GM12878 (cell line): ENCODE data around the gene XRN2. TPM values are rescaled to one million over a fixed set of nuclear protein-coding genes. Genes with fewer than 3 reads are reported as not detected.

ENCODE experiments used
- ATAC-seq: fragments of 200-7000 bp; cut with Tn5 transposase; 3 replicates; pipeline ENCODE4 v1.9.1; 2020; ENCODE audit warnings: mild to moderate bottlenecking, moderate library complexity
- BruUV-seq: library from RNA; stranded (reverse); fragments of 400-500 nt; replicated peaks from 2 replicates; lab custom pipeline; 2021; lab: Mats Ljungman, UMichigan
- CTCF ChIA-PET: fragments of 300-600 bp; sonication (Branson Sonifier 250); formaldehyde crosslinking; extraction: SDS; loops from one replicate; lab custom pipeline; 2021; ENCODE audit warnings: inconsistent platforms; lab: Yijun Ruan, JAX
- POLR2A ChIA-PET: fragments of 350-600 bp; formaldehyde crosslinking; extraction: SDS; loops from one replicate; lab custom pipeline; 2021; ENCODE audit warnings: inconsistent platforms; lab: Charles Lee
- RAD21 ChIA-PET: fragments of 300-600 bp; sonication (Branson Sonifier 250); formaldehyde crosslinking; loops from one replicate; lab custom pipeline; 2023; ENCODE audit warnings: antibody characterized with exemption; ENCODE audit not compliant: unreplicated experiment; lab: Charles Lee
- SMC1A ChIA-PET: fragments of 300-600 bp; sonication (Branson Sonifier 250); formaldehyde crosslinking; loops from one replicate; lab custom pipeline; 2023; ENCODE audit not compliant: unreplicated experiment, uncharacterized antibody; lab: Charles Lee
- DNase-seq: peaks from one replicate; pipeline ENCODE4 v3.0.0-alpha.2; 2011; ENCODE audit warnings: low read depth, low spot score
- FAIRE-seq: peaks from 3 replicates; lab custom pipeline; 2011; peaks lifted over from hg19 to GRCh38; lab: Jason Lieb, UNC
- H2AFZ ChIP-seq: 2 replicates; pipeline ENCODE4 v1.6.0; 2011; ENCODE audit warnings: low read depth, low read length, control low read depth; ENCODE audit not compliant: control insufficient read depth
- H3K27ac ChIP-seq: 2 replicates; pipeline ENCODE4 v1.5.1; 2011; ENCODE audit warnings: control low read depth; ENCODE audit not compliant: control insufficient read depth, insufficient read depth
- H3K27me3 ChIP-seq, 2 experiments: replicated peaks in 1 of 2; 2 replicates each; pipeline versions ENCODE4 v1.6.0 to v1.6.1; 2011; ENCODE audit warnings: low read length in 1 of 2; ENCODE audit not compliant: control insufficient read depth in 2 of 2, insufficient read depth in 2 of 2
- H3K36me3 ChIP-seq, 2 experiments: 2 replicates each; pipeline ENCODE4 v1.5.1; 2011; ENCODE audit warnings: low read length in 1 of 2; ENCODE audit not compliant: control insufficient read depth in 2 of 2, insufficient read depth in 2 of 2
- H3K4me1 ChIP-seq: 2 replicates; pipeline ENCODE4 v1.6.1; 2011; ENCODE audit warnings: mild to moderate bottlenecking, low read length, moderate library complexity, mixed read lengths; ENCODE audit not compliant: control insufficient read depth, insufficient read depth
- H3K4me2 ChIP-seq: 2 replicates; pipeline ENCODE4 v1.6.0; 2011; ENCODE audit warnings: control low read depth; ENCODE audit not compliant: control insufficient read depth, insufficient read depth
- H3K4me3 ChIP-seq: fragments of 200-600 bp; sonication (generic); 2 replicates; pipeline ENCODE4 v1.5.1; 2016
- H3K79me2 ChIP-seq: 2 replicates; pipeline ENCODE4 v1.6.0; 2011; ENCODE audit warnings: low read length; ENCODE audit not compliant: control insufficient read depth, insufficient read depth
- H3K9ac ChIP-seq: 2 replicates; pipeline ENCODE4 v1.8.0; 2011; ENCODE audit warnings: low read length, control low read depth, mixed read lengths; ENCODE audit not compliant: control insufficient read depth, insufficient read depth
- H3K9me3 ChIP-seq: replicated peaks from 3 replicates; pipeline ENCODE4 v1.5.1; 2011; ENCODE audit warnings: mild to moderate bottlenecking, low read length; ENCODE audit not compliant: control insufficient read depth, insufficient read depth
- H4K20me1 ChIP-seq: 2 replicates; pipeline ENCODE4 v1.6.0; 2011; ENCODE audit not compliant: control insufficient read depth, insufficient read depth
- BHLHE40 ChIP-seq, 2 experiments: fragments of 450-650 bp in 1 of 2; IDR thresholded peaks; 2 replicates each; pipeline ENCODE4 v1.6.1; 2011 to 2017; ENCODE audit warnings: low read depth in 2 of 2, borderline replicate concordance in 1 of 2, improper control_type of control experiment in 1 of 2, low read length in 1 of 2, mild to moderate bottlenecking in 1 of 2
- EP300 ChIP-seq, 2 experiments: fragments of 150-350 bp in 1 of 2; IDR thresholded peaks; 2 replicates each; pipeline ENCODE4 v1.6.1; 2011 to 2012; ENCODE audit warnings: low read depth in 2 of 2, low read length in 2 of 2, borderline replicate concordance in 1 of 2, improper control_type of control experiment in 1 of 2, inconsistent platforms in 1 of 2; ENCODE audit not compliant: control insufficient read depth in 1 of 2
- ESRRA ChIP-seq: IDR thresholded peaks from 2 replicates; pipeline ENCODE4 v1.6.1; 2012; ENCODE audit warnings: mild to moderate bottlenecking, low read length, improper control_type of control experiment
- NBN ChIP-seq: fragments of 450-650 bp; IDR thresholded peaks from 2 replicates; pipeline ENCODE4 v1.6.1; 2016
- SP1 ChIP-seq: IDR thresholded peaks from one replicate; pipeline ENCODE4 v1.6.1; 2011; ENCODE audit warnings: low read depth, low read length
- SRF ChIP-seq, 2 experiments: IDR thresholded peaks; 2 replicates each; pipeline ENCODE4 v1.6.1; 2011; ENCODE audit warnings: low read depth in 2 of 2, low read length in 2 of 2, mild to moderate bottlenecking in 1 of 2, moderate library complexity in 1 of 2
- STAT1 ChIP-seq: fragments of 450-650 bp; conservative IDR thresholded peaks from 2 replicates; pipeline ENCODE4 v1.6.1; 2014; ENCODE audit warnings: antibody characterized with exemption, mild to moderate bottlenecking
- WRNIP1 ChIP-seq: IDR thresholded peaks from 2 replicates; pipeline ENCODE4 v1.6.1; 2011; ENCODE audit warnings: low read depth, low read length, improper control_type of control experiment, borderline replicate concordance
- YBX1 ChIP-seq: fragments of 450-650 bp; IDR thresholded peaks from 2 replicates; pipeline ENCODE4 v1.6.1; 2016; ENCODE audit warnings: antibody characterized with exemption
- WGBS: methylation state at CpG from one replicate; pipeline ENCODE4 v1.1.6; 2016; ENCODE audit warnings: low lambda C conversion rate; ENCODE audit not compliant: insufficient replicate concordance, insufficient coverage; ENCODE audit errors: missing lambda C conversion rate; 5-methylcytosine and 5-hydroxymethylcytosine counted together
- in situ Hi-C: fragments of 300-500 bp; cut with MboI; formaldehyde crosslinking; loops from 9 replicates; pipeline ENCODE4 v1.14.3; 2018; ENCODE audit warnings: mixed read lengths
- intact Hi-C: fragments of 100-400 bp; cut with micrococcal nuclease; formaldehyde crosslinking; loops from one replicate; pipeline ENCODE4 v1.14.2; 2022; ENCODE audit not compliant: unreplicated experiment
- polyA plus RNA-seq, 11 experiments: library from polyadenylated mRNA; depleted of rRNA in 4 of 11; unstranded in 6 of 11; stranded (reverse) in 5 of 11; fragments of >200 nt; fragmentation: Nextera tagmentation in 4 of 11; fragmentation: Illumina TruSeq in 1 of 11; extraction: Ambion mirVana in 4 of 11; extraction: Trizol in 1 of 11; gene quantifications; 1 replicate in 1 of 11; 2 replicates in 10 of 11; pipeline versions ENCODE4 v1.2.1 to v1.2.3, GENCODE V29; 2011 to 2016; ENCODE audit warnings: inconsistent platforms in 2 of 11, missing spikeins in 2 of 11, low read depth in 1 of 11
- total RNA-seq, 4 experiments: library from RNA; depleted of rRNA in 3 of 4; stranded (reverse); fragments of >200 nt in 3 of 4; fragmentation: Illumina TruSeq in 1 of 4; extraction: Trizol in 1 of 4; gene quantifications; 2 replicates each; pipeline versions ENCODE4 v1.2.1 to v1.2.3, GENCODE V29; 2013 to 2021
- TF ChIP-seq, protein P1 (sequence below): IDR thresholded peaks from 2 replicates; pipeline ENCODE4 v1.6.1; 2012; ENCODE audit warnings: low read depth, low read length, improper control_type of control experiment
- TF ChIP-seq, protein P2 (sequence below): fragments of 450-650 bp; formaldehyde crosslinking; IDR thresholded peaks from 2 replicates; pipeline ENCODE4 v1.5.0; 2022; ENCODE audit warnings: mild to moderate bottlenecking, missing genetic modification characterization
- TF ChIP-seq, protein P3 (sequence below): fragments of 450-650 bp; IDR thresholded peaks from 2 replicates; pipeline ENCODE4 v1.6.1; 2017; ENCODE audit warnings: borderline replicate concordance

XRN2 gene
- total and polyA plus RNA-seq, 10 of the 15 experiments (the other 5 are each of a cell fraction or from before 2014, with no cell fraction given), result 59.7 to 97.8 (median 75.6) TPM

DNA sequence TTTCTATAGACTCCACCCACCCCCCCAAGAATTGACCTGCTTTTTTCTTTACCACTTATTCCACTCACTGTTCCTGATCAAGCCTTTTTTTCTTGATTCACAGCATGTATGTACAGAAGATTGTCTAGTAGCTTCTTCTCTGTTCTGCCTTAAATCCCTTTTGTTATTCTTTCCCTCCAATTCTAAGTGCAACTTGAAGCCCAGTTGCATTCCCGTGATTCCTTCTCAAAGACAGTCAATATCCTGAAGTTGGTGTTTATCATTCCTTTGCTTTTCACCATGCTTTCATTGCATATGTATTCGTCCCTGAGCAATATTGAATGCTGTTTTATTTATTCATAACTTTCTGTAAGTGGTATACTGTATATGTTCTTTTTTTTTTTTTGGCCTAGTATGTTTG is 21.0 kb downstream of the XRN2 start:
- Histone ChIP-seq H3K4me3 (no peak overlapping the region), H4K20me1 (no peaks in the 10 kb centered on the region; the same call in 1 of the 2 replicates), H3K9ac (no peak overlapping the region), H3K36me3 (peaks cover 0 to under 1% of the 10 kb centered on the region in 2 experiments; a peak in 2 of 4 replicates), H3K4me2 (no peak overlapping the region), H3K27me3 (no peaks in the 10 kb centered on the region), H3K79me2 (peaks cover 64% of the 10 kb centered on the region), H3K9me3 (peaks cover 4% of the 10 kb centered on the region), H2AFZ (no peak overlapping the region), H3K27ac (no peak overlapping the region), H3K4me1 (no peaks in the 10 kb centered on the region)
- ChIA-PET SMC1A (interaction anchor here (1.2 kb wide), 1 partner anchor 20 kb away, joined by 5 read pairs; no protein-coding TSS in a partner anchor), POLR2A (no interaction called here), CTCF (interaction anchor here (1.0 kb wide), 1 partner anchor 88 kb away, joined by 5 read pairs; no protein-coding TSS in a partner anchor), RAD21 (interaction anchor here (1.1 kb wide), 1 partner anchor 15 kb away, joined by 3 read pairs; no protein-coding TSS in a partner anchor)
- ATAC-seq (no peak), FAIRE-seq (no peak), DNase-seq (no peak)
- intact Hi-C loops (no loop called here), in situ Hi-C loops (no loop called here)
- BruUV-seq, result no TSS peak
- WGBS, result 97% methylated on average over 2 of the region's 2 CpGs
- TF ChIP-seq SP1 (no peak), YBX1 (no peak), STAT1 (no peak)
- TF ChIP-seq, protein P1, sequence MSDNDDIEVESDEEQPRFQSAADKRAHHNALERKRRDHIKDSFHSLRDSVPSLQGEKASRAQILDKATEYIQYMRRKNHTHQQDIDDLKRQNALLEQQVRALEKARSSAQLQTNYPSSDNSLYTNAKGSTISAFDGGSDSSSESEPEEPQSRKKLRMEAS, result no peak

DNA sequence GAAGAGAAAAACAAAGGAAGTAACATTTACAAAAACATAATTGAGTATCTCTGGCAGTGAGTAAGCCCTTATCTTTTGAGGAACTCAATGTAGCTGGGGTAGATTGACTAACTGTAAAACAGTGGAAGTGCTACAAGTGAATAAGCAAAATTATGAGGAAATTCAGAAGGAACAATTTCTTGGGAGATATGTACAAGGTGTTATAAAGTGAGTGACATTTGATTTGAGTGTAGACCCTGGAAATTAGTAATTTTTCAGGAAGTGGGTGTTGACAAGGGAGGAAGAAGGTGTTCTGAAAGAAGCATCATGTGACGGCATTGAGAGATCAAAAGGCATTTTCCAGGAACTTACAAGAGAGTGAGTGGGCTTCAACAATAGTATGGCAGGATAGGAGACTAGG is 22.2 kb downstream of the XRN2 start:
- H3K4me1 ChIP-seq, result no peaks in the 10 kb centered on the region
- no peak overlapping the region for H3K4me3 ChIP-seq
- H2AFZ ChIP-seq, result no peak overlapping the region
- peaks cover 0 to 2% of the 10 kb centered on the region in 2 experiments; a peak in 2 of 4 replicates for H3K36me3 ChIP-seq
- ChIA-PET SMC1A (interaction anchor here (0.8 to 1.1 kb wide), 2 partner anchors 20 to 178 kb away, joined by 3 to 4 read pairs; no protein-coding TSS in a partner anchor), RAD21 (no interaction called here), POLR2A (no interaction called here), CTCF (interaction anchor here (0.7 kb wide), 1 partner anchor 88 kb away, joined by 3 read pairs; no protein-coding TSS in a partner anchor)
- no peak overlapping the region for H3K27ac ChIP-seq
- no peak overlapping the region for H3K4me2 ChIP-seq
- in situ Hi-C loops, result no loop called here
- BruUV-seq, result TSS peak; percentile 11
- FAIRE-seq (no peak), DNase-seq (no peak), ATAC-seq (no peak)
- no peak overlapping the region for H3K9ac ChIP-seq
- intact Hi-C loops, result no loop called here
- H3K27me3 ChIP-seq, result no peaks in the 10 kb centered on the region
- no peaks in the 10 kb centered on the region; the same call in 1 of the 2 replicates for H4K20me1 ChIP-seq
- peaks cover 58% of the 10 kb centered on the region for H3K79me2 ChIP-seq
- peaks cover 4% of the 10 kb centered on the region for H3K9me3 ChIP-seq
- WGBS, result 56% methylated on average over 1 of the region's 1 CpG
- no peak for TF ChIP-seq WRNIP1
- TF ChIP-seq, protein P2, sequence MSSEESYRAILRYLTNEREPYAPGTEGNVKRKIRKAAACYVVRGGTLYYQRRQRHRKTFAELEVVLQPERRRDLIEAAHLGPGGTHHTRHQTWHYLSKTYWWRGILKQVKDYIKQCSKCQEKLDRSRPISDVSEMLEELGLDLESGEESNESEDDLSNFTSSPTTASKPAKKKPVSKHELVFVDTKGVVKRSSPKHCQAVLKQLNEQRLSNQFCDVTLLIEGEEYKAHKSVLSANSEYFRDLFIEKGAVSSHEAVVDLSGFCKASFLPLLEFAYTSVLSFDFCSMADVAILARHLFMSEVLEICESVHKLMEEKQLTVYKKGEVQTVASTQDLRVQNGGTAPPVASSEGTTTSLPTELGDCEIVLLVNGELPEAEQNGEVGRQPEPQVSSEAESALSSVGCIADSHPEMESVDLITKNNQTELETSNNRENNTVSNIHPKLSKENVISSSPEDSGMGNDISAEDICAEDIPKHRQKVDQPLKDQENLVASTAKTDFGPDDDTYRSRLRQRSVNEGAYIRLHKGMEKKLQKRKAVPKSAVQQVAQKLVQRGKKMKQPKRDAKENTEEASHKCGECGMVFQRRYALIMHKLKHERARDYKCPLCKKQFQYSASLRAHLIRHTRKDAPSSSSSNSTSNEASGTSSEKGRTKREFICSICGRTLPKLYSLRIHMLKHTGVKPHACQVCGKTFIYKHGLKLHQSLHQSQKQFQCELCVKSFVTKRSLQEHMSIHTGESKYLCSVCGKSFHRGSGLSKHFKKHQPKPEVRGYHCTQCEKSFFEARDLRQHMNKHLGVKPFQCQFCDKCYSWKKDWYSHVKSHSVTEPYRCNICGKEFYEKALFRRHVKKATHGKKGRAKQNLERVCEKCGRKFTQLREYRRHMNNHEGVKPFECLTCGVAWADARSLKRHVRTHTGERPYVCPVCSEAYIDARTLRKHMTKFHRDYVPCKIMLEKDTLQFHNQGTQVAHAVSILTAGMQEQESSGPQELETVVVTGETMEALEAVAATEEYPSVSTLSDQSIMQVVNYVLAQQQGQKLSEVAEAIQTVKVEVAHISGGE (CRISPR knock-in tag), result no peak
- TF ChIP-seq BHLHE40 (IDR thresholded peaks at IDR 0.05; ENCODE audit: borderline replicate concordance in 1 of 2, low read depth in 2 of 2, low read length in 1 of 2), result no peak
- TF ChIP-seq NBN, result no peak
- TF ChIP-seq EP300 (IDR thresholded peaks at IDR 0.05; ENCODE audit: borderline replicate concordance in 1 of 2, control insufficient read depth in 1 of 2, low read depth in 2 of 2, low read length in 2 of 2), result no peak
- TF ChIP-seq ESRRA, result no peak
- TF ChIP-seq, protein P3, sequence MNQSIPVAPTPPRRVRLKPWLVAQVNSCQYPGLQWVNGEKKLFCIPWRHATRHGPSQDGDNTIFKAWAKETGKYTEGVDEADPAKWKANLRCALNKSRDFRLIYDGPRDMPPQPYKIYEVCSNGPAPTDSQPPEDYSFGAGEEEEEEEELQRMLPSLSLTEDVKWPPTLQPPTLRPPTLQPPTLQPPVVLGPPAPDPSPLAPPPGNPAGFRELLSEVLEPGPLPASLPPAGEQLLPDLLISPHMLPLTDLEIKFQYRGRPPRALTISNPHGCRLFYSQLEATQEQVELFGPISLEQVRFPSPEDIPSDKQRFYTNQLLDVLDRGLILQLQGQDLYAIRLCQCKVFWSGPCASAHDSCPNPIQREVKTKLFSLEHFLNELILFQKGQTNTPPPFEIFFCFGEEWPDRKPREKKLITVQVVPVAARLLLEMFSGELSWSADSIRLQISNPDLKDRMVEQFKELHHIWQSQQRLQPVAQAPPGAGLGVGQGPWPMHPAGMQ, result no peak
- TF ChIP-seq SRF (IDR thresholded peaks at IDR 0.05; ENCODE audit: low read depth in 2 of 2, low read length in 2 of 2), result no peak
